B cell (primary cell): ENCODE measurements around the gene FADS6. TPM values are rescaled to one million over a fixed set of nuclear protein-coding genes. Genes with fewer than 3 reads are reported as not detected.

ENCODE experiments used
- ATAC-seq: fragments of 200-7000 bp; cut with Tn5 transposase; one replicate; pipeline ENCODE4 v1.10.0; 2021; ENCODE audit warnings: low read depth, mild to moderate bottlenecking, moderate number of reproducible peaks, moderate library complexity
- CTCF ChIA-PET: fragments of 350-600 bp; sonication (Branson Sonifier 250); formaldehyde crosslinking; loops from one replicate; lab custom pipeline; 2021; ENCODE audit warnings: antibody characterized with exemption, inconsistent platforms; lab: Charles Lee
- POLR2A ChIA-PET: fragments of 350-600 bp; sonication (Branson Sonifier 250); formaldehyde crosslinking; loops from one replicate; lab custom pipeline; 2021; ENCODE audit warnings: antibody characterized with exemption; lab: Charles Lee
- DNase-seq: peaks from one replicate; pipeline ENCODE4 v3.0.0; 2013
- H2AFZ ChIP-seq: 2 replicates; pipeline ENCODE4 v1.6.1; 2012; ENCODE audit warnings: mild to moderate bottlenecking, low read depth, low read length; ENCODE audit not compliant: insufficient read depth, poor library complexity, severe bottlenecking
- H3K27ac ChIP-seq, 2 donors: 1 replicate in 1 of 2; 2 replicates in 1 of 2; pipeline ENCODE4 v1.5.1; 2012 to 2013; ENCODE audit warnings: low read length in 2 of 2, mild to moderate bottlenecking in 2 of 2, moderate library complexity in 1 of 2
- H3K27me3 ChIP-seq, 4 experiments: fragments of 200-600 bp in 1 of 4; sonication (generic) in 1 of 4; replicated peaks in 1 of 4; 1 replicate in 2 of 4; 2 replicates in 2 of 4; pipeline versions ENCODE4 v1.6.1 to v1.7.0; 2013 to 2016; ENCODE audit warnings: low read length in 3 of 4, mild to moderate bottlenecking in 2 of 4, mixed read lengths in 1 of 4, moderate library complexity in 1 of 4; ENCODE audit not compliant: insufficient read depth in 4 of 4, control insufficient read depth in 3 of 4; ENCODE audit errors: control extremely low read depth in 1 of 4
- H3K36me3 ChIP-seq, 2 experiments: replicated peaks in 1 of 2; 1 replicate in 1 of 2; 2 replicates in 1 of 2; pipeline versions ENCODE4 v1.6.1 to v1.7.1; 2013; ENCODE audit warnings: low read length in 1 of 2; ENCODE audit not compliant: insufficient read depth in 2 of 2, control insufficient read depth in 1 of 2; ENCODE audit errors: control extremely low read depth in 1 of 2, extremely low read depth in 1 of 2
- H3K4me1 ChIP-seq, 2 donors: fragments of 200-600 bp in 1 of 2; sonication (generic) in 1 of 2; 1 replicate in 1 of 2; 2 replicates in 1 of 2; pipeline versions ENCODE4 v1.5.1 to v1.6.1; 2013 to 2017; ENCODE audit warnings: low read length in 2 of 2; ENCODE audit not compliant: control insufficient read depth in 2 of 2, insufficient read depth in 2 of 2
- H3K4me2 ChIP-seq: replicated peaks from 2 replicates; pipeline ENCODE3; 2012; ENCODE audit warnings: mild to moderate bottlenecking, low read depth, low read length; ENCODE audit not compliant: poor library complexity, severe bottlenecking
- H3K4me3 ChIP-seq, 5 experiments: fragments of 200-600 bp in 1 of 5; sonication (generic) in 1 of 5; 1 replicate in 3 of 5; 2 replicates in 2 of 5; pipeline versions ENCODE4 v1.5.1 to v1.7.0; 2011 to 2016; ENCODE audit warnings: low read length in 4 of 5, mild to moderate bottlenecking in 4 of 5, low read depth in 2 of 5, control low read depth in 1 of 5, moderate library complexity in 1 of 5; ENCODE audit not compliant: insufficient read depth in 1 of 5; ENCODE audit errors: control extremely low read depth in 1 of 5, extremely low read depth in 1 of 5
- H3K79me2 ChIP-seq: fragments of 200-600 bp; sonication (generic); one replicate; pipeline ENCODE4 v1.6.0; 2016; ENCODE audit warnings: low read length; ENCODE audit not compliant: control insufficient read depth, insufficient read depth
- H3K9ac ChIP-seq: fragments of 200-600 bp; sonication (generic); 2 replicates; pipeline ENCODE4 v1.6.1; 2017; ENCODE audit warnings: mild to moderate bottlenecking, low read length, moderate library complexity
- H3K9me3 ChIP-seq, 3 donors: one replicate each; pipeline versions ENCODE4 v1.6.1 to v1.7.1; 2013; ENCODE audit warnings: low read length in 2 of 3; ENCODE audit not compliant: control insufficient read depth in 2 of 3, insufficient read depth in 1 of 3; ENCODE audit errors: control extremely low read depth in 1 of 3
- H4K20me1 ChIP-seq: 2 replicates; pipeline ENCODE4 v1.6.0; 2012; ENCODE audit warnings: mild to moderate bottlenecking, low read length; ENCODE audit not compliant: insufficient read depth, control insufficient read depth, poor library complexity, severe bottlenecking
- H3K27ac Mint-ChIP-seq: one replicate; pipeline ENCODE4 v1.8.0; 2021; ENCODE audit warnings: mixed read lengths
- H3K27me3 Mint-ChIP-seq: one replicate; pipeline ENCODE4 v1.8.0; 2021; ENCODE audit warnings: mixed read lengths
- H3K4me1 Mint-ChIP-seq: one replicate; pipeline ENCODE4 v1.8.0; 2021; ENCODE audit warnings: mixed read lengths
- H3K4me3 Mint-ChIP-seq: one replicate; pipeline ENCODE4 v1.8.0; 2021; ENCODE audit warnings: mixed read lengths
- H3K9me3 Mint-ChIP-seq: one replicate; pipeline ENCODE4 v1.8.0; 2022; ENCODE audit warnings: mixed read lengths; ENCODE audit not compliant: insufficient read depth
- CTCF ChIP-seq: fragments of 200-600 bp; IDR thresholded peaks from one replicate; pipeline ENCODE4 v1.8.0; 2022; ENCODE audit warnings: antibody characterized with exemption, mild to moderate bottlenecking
- EZH2 ChIP-seq: IDR thresholded peaks from 2 replicates; pipeline ENCODE4 v1.6.1; 2012; ENCODE audit warnings: borderline replicate concordance, low read depth, mild to moderate bottlenecking, moderate library complexity, low read length; ENCODE audit not compliant: insufficient read depth, poor library complexity, severe bottlenecking
- WGBS: methylation state at CpG from one replicate; pipeline ENCODE4 v1.1.5; 2013; ENCODE audit warnings: missing lambda C conversion rate; ENCODE audit not compliant: insufficient coverage; 5-methylcytosine and 5-hydroxymethylcytosine counted together
- intact Hi-C: fragments of 100-400 bp; cut with micrococcal nuclease; formaldehyde crosslinking; loops from one replicate; pipeline ENCODE4 v1.10.0; 2022
- polyA plus RNA-seq: library from polyadenylated mRNA; depleted of rRNA; stranded (reverse); fragments of >200 nt; gene quantifications from 2 replicates; pipeline ENCODE4 v1.2.3, GENCODE V29; 2012
- total RNA-seq, 2 donors: library from RNA; stranded (reverse); fragments of 120-200 nt in 1 of 2; gene quantifications; 1 replicate in 1 of 2; 2 replicates in 1 of 2; pipeline versions ENCODE4 v1.2.3 to v1.2.4, GENCODE V29; 2013 to 2022

Gene FADS6
- total and polyA plus RNA-seq, 2 donors (not counting 1 experiment from before 2014, with no cell fraction given) = not detected

DNA sequence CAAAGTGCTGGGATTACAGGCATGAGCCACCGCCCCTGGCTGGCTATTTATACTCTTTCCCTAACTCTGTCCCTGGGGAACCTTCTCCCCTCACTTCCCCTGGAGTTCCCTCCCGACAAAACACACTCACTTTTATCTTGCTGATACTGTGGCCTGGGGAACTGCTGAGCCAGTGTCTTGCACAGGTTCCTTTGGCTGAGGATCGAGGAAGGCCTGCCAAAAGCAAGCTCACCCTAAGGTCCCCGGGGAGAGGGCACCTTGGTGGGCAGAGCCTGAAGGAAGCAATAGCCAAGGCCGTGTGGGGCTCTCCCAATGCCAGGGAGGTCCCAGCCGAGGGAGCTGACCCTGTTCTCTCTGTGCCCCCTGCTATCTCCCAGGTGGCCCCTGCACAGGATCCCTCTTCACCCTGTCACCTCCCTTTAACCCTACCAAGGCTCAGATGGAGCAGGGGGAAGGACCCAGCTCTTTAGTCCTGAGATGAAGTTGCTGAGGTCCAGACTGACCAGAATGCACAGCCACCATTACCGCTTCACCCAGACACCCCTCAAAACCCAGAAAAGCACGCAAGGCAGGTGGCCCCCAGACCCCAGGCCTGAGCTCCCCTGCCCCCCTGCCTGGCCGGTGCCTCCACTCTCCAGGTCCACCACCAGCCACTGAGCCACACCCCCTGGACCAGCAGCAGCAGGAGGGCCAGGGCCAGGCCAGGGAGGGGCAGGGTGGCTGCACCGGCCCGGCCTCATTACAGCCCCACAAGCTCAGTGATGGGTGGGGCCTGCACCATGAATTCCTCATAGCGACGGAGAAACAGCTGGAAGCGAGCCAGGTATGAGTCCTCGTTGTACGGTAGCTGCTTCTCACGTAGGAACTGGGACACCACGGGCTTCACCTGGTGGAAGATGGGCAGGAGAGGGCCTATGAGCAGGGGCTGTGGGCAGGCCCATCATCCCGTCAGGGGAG lies 15.6 kb downstream of the FADS6 start:
- Histone ChIP-seq H3K36me3 (no peaks in the 10 kb centered on the region), H3K27me3 (no peaks in the 10 kb centered on the region), H3K4me1 (peaks cover 4 to 6% of the 10 kb centered on the region in 2 donors), H2AFZ (no peak overlapping the region), H3K79me2 (no peaks in the 10 kb centered on the region), H3K4me2 (no peak overlapping the region), H4K20me1 (no peaks in the 10 kb centered on the region), H3K4me3 (no peak overlapping the region), H3K9me3 (no peaks in the 10 kb centered on the region), H3K27ac (no peak overlapping the region), H3K9ac (no peak overlapping the region)
- no peaks in the 10 kb centered on the region for H3K9me3 Mint-ChIP-seq
- WGBS = 79% methylated on average over 18 of the region's 19 CpGs
- H3K4me1 Mint-ChIP-seq = peaks cover 5% of the 10 kb centered on the region
- H3K27me3 Mint-ChIP-seq = peaks cover 4% of the 10 kb centered on the region
- CTCF ChIA-PET = no interaction called here
- DNase-seq (no peak), ATAC-seq (no peak)
- intact Hi-C loops = no loop called here
- POLR2A ChIA-PET = interaction anchor here (0.5 kb wide), 1 partner anchor 56 kb away, joined by 6 read pairs; no protein-coding TSS in a partner anchor
- H3K27ac Mint-ChIP-seq = no peak overlapping the region
- TF ChIP-seq EZH2 (no peak), CTCF (no peak)
- H3K4me3 Mint-ChIP-seq = no peak overlapping the region

DNA sequence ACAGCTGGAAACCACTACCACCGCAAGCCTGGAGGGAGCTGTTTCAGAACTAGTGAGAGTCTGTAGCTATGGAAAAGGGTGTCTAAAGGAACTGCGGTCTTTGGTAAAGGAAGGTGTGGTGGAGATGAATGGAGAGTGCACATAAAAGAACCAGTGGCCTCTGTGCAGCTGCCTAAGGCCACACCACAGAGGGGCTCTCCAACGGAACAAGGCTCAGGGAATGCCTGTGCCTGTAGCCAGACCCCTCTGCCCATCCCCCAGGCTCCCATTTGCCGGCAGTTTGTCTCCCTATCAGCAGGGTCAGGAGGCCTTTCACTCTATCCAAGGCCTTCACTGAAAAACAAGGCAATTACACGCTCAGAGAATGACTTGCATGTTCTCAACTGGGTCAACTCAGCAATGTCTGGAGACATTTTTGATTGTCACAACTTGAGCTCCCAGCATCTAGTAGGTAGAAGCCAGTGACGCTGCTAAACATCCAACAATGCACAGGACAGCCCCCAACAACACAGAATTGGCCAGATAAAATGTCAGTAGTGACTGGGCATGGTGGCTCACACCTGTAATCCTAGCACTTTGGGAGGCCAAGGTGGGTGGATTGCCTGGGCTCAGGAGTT lies 17.3 kb downstream of the FADS6 start:
- H3K9ac ChIP-seq = no peak overlapping the region
- Mint-ChIP-seq H3K4me3 (no peak overlapping the region), H3K9me3 (no peaks in the 10 kb centered on the region), H3K4me1 (peaks cover 12% of the 10 kb centered on the region), H3K27me3 (peaks cover 4% of the 10 kb centered on the region), H3K27ac (no peak overlapping the region)
- H3K4me3 ChIP-seq = no peak overlapping the region
- no peaks in the 10 kb centered on the region for H3K9me3 ChIP-seq
- intact Hi-C loops = no loop called here
- TF ChIP-seq CTCF (no peak), EZH2 (no peak)
- ChIA-PET POLR2A (no interaction called here), CTCF (interaction anchor here (1.7 to 6.2 kb wide), 2 partner anchors 15 to 82 kb away, joined by 4 to 54 read pairs; partner anchors contain the start of gene GRIN2C)
- ATAC-seq = no peak
- H2AFZ ChIP-seq = no peak overlapping the region
- H3K4me2 ChIP-seq = no peak overlapping the region
- DNase-seq = no peak
- H3K27me3 ChIP-seq = no peaks in the 10 kb centered on the region
- WGBS = 90% methylated on average over 6 of the region's 6 CpGs
- no peaks in the 10 kb centered on the region for H3K36me3 ChIP-seq
- H3K79me2 ChIP-seq = peaks cover 8% of the 10 kb centered on the region
- H4K20me1 ChIP-seq = no peaks in the 10 kb centered on the region
- peaks cover 12 to 15% of the 10 kb centered on the region in 2 donors for H3K4me1 ChIP-seq
- no peak overlapping the region for H3K27ac ChIP-seq
